OCI-LY1 (cell line): ENCODE measurements around the gene MATK.

Experiments used
- EZH2 ChIP-seq: fragments of 200-600 bp; sonication (generic), shearing (Covaris generic); IDR thresholded peaks from 2 replicates; pipeline ENCODE4 v1.8.0; 2017; ENCODE audit warnings: borderline replicate concordance, mixed run types, mild to moderate bottlenecking, antibody characterized with exemption, low read length, moderate library complexity, mixed read lengths
- TF ChIP-seq, protein P1 (sequence below): fragments of 200-600 bp; sonication (generic), shearing (Covaris generic); IDR thresholded peaks from 2 replicates; pipeline ENCODE4 v1.5.1; 2017; ENCODE audit warnings: mild to moderate bottlenecking, antibody characterized with exemption, low read length, moderate library complexity, mixed read lengths

DNA sequence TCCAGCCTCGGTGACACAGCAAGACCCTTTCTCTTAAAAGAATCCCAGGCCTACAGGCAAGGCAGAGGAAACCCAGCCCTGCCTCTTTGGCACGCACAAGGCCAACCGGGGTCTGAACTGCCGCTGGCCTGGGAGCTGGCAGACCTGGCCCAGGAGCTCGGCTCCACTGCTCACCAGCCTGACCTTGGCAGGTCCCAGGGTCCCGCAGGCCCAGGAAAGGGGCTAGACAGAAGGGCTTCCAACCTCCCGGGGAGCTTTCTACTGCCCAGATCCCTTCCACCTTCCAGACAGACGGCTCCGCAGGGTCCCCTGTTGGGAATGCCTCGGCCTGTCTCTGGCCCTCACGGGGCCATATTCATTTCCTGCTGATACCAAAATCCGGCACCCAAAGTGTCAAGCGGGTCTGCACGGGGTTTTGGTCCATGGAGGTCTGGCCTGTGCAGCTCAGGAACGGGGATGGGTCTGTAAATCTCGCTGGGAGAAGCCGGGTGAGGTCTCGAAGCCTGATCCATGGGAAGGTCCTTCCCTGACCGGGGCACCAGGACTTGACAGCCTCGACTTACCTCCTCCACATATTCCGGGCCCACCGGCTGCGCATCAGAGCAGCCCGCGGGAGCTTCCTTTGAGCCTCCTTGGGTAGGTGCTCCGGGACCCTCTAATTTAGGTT, 36.6 kb upstream of the MATK start:
- TF ChIP-seq, protein P1, sequence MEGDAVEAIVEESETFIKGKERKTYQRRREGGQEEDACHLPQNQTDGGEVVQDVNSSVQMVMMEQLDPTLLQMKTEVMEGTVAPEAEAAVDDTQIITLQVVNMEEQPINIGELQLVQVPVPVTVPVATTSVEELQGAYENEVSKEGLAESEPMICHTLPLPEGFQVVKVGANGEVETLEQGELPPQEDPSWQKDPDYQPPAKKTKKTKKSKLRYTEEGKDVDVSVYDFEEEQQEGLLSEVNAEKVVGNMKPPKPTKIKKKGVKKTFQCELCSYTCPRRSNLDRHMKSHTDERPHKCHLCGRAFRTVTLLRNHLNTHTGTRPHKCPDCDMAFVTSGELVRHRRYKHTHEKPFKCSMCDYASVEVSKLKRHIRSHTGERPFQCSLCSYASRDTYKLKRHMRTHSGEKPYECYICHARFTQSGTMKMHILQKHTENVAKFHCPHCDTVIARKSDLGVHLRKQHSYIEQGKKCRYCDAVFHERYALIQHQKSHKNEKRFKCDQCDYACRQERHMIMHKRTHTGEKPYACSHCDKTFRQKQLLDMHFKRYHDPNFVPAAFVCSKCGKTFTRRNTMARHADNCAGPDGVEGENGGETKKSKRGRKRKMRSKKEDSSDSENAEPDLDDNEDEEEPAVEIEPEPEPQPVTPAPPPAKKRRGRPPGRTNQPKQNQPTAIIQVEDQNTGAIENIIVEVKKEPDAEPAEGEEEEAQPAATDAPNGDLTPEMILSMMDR: no peak
- no peak for TF ChIP-seq EZH2
